ENCODE results near the gene GAL3ST2.
"Not testable (repeated sequence)": the region's sequence is repeated elsewhere in the genome, so short reads cannot be mapped to it uniquely, and the experiment has no call there.

GAL3ST2 gene

GRCh38 chr2:241822264-241822623, 45.6 kb downstream of the GAL3ST2 start:
- DNase-seq = no peak

DNA sequence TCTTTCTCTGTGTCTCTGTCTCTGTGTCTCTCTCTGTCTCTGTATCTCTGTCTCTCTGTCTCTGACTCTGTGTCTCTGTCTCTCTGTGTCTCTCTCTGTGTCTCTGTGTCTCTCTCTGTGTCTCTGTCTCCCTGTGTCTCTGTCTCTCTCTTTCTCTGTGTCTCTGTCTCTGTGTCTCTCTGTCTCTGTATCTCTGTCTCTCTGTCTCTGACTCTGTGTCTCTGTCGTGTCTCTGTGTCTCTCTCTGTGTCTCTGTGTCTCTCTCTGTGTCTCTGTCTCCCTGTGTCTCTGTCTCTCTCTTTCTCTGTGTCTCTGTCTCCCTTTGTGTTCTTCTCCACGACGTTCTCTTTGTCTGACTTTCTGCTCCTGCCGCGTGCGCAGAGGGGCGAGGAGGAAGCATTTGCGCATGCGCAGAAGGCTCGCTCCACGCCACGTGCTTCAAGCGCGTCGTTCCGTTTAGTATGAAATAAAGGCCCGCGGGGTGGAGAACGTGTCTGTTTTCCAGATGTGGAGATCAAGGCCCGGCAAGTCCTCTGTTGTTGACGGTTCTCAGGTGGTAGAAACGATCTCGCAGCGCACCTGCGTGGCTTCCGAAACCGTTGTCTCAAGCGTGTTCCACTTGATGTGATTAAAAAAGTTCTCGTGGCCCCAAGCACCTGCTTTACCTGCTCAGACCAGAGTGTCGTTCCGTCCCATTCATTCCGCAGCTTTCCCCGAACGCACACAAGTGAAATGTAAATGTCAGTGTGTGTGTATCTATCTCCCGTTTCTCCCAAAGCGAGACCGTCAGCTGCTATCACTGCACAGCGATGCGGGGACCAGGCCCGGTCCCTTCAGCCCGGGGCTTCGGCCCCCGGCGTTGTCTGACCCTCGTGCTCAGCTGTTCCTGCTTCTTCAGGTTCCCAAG, 47.2 kb downstream of the GAL3ST2 start:
- DNase-seq = peak; percentile 44 to 52

DNA sequence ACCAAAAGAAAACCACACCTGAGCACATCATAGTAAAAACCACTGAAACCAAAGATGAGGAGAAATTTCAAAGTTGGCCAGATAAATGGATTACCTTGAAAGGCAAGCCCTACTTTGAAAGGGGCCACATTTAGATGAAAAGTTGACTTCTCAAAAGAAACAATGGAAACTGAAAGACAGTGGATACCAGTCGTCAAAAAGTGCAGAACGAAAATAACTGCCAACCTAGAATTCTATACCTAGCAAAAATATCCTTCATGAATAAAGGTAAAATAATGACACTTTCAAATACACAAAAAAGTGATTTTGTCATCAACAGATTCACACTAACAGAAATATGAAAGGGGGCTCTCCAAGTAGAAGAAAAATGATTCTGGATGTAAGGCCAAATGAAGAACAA, 50.8 kb downstream of the GAL3ST2 start:
- DNase-seq = no peak

- no peak for DNase-seq
Observed at GRCh38 chr2:241833101-241833663, 56.6 kb downstream of the GAL3ST2 start.

DNA sequence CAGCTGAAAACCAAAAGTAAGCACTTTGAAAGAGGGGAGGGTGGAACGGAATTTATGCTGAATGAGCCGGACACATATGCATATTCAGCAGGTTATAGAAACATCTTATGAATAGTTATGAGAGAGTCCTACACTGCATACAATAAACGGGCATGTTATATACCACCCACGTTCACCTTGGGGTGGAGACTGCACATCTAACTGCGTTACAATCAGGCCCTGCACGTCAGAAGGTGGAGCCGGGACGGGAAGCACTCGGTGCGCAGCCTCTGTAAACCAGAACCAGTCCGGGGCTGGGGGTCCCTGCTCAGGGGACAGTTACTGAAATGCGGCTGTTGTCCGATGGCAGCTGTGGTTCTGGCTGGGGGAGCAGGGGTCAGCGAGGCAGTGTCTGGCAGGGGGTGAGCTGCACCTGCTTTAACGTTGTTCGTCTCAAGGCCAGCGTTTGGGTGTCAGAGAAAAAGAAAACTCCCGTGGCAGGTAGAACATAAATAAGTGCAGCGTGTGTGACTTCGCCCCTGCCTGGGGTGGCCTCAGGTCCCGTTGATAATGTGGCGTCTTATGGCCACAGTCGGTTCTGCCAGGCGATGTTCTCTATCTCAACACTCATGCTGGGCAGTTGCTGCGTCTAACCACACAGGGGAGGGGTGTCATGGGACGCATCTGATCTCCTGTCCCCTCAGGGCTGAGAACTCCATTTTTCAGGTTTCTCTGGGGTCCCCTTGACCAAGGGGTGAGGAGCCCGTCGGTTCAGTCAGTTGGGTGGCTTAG, 57.3 kb downstream of the GAL3ST2 start:
- not testable (repeated sequence) for DNase-seq

DNA sequence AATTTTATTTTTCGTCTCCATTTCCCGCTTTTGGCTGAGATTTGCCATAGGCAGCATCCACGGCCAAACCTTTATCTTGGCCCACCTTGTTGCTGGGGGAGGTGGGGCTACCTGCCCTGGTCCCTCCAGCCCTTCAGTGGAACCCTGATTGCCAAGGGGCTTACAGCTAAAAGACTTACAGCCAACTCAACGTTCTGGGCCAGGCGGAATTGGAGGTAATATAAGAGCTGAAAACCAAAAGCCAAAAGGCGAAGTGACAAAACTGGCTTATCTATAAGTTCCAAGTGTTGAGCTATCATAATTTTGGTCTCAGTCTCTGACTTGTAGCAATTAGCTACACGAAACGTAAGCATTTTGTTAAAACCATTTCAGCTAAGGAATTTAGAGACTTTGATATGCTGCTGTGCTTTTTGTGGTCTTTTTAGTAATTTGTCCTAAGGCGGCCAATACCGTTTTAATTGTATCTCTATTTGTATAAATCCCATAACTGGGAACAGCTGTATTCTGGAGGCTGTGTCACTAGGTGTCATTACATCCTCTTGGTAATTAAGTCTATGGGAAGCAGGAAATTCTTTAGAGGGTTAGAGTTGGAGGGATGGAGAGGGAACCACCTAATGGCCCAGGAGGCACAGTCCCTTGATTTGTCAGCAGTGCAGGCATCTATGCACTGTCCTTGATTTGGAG, 58.0 kb downstream of the GAL3ST2 start:
- DNase-seq = no peak

DNA sequence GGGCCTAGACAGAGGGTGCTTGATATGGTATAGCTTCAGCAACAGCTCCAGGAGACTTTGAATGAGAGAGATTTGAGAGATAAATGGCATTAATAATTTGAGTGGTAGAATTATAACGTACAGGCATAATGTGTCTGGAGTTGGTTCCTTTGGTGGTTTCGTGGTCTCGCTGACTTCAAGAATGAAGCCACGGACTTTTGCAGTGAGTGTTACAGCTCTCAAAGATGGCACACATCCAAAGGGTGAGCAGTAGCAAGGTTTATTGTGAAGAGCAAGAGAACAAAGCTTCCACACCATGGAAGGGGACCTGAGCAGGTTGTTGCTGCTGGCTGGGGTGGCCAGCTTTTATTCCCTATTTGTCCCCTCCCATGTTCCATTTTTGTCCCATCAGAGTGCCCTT, 59.0 kb downstream of the GAL3ST2 start:
- no peak for DNase-seq

DNA sequence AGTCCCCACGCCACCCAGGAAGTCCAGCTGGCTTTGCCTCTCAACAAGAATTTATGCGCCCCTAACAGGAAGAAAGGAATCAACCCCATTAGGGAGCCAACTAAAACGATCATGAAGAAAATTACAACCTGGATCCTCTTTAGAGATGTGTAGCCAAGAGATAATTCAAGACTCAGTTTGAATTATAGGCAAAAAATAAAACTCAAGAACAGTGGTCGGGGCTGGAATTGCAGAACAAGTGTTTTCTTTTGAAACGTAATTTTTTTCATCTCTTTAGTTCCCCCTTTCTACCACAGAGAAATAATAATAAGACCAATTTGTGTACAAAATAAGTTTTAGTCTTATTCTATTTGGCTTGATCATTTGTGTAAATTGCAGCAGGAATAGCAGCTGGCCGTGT, 59.7 kb downstream of the GAL3ST2 start:
- no peak for DNase-seq

DNA sequence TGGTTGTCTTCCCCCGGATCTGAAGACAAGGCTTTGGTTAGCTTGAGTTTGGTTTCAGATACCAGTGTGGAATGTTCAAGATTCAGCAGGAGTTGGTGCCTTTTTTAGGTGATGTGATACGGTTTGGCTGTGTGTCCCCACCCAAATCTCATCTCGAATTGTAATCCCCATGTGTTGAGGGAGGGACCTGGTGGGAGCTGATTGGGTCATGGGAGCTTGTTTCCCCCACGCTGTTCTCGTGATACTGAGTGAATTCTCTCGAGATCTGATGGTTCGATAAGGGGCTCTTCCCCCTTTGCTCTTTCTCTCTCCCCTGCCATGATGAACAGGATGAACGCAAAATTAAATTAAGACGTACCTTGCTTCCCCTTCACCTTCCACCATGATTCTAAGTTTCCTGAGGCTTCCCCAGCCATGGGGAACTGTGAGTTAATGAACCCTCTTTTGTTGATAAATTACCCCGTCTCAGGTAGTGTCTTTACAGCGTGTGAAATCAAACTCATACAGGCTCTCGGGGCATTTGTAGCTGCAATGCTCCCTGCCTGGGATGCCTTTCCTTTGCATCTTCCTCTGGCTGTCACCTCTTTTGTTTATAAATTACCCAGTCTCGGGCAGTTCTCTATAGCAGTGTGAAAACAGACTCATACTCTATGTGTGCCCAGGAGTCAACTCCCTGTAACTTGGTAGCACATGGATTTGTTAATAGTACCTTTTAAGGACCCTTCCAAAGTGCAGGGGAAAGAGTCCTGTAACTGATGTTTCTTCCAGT, 60.8 kb downstream of the GAL3ST2 start:
- no peak for DNase-seq

GRCh38 chr2:241841181-241842066, 64.8 kb downstream of the GAL3ST2 start:
- DNase-seq = no peak

DNA sequence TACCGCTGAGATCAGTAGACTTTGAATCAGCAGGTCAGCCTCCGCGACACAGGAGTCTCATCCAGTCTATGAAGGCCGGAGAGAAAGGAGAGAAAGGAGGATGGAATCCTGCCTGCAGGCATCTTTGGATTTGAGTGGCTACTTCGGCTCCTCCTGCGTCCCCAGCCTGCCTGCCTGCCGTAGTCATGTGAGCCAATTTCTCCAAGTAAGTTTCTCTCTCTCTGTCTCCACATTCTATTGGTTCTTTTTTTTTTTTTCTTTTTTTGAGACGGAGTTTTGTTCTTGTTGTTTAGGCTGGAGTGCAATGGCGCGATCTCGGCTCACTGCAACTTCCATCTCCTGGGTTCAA, 65.4 kb downstream of the GAL3ST2 start:
- DNase-seq = no peak

DNA sequence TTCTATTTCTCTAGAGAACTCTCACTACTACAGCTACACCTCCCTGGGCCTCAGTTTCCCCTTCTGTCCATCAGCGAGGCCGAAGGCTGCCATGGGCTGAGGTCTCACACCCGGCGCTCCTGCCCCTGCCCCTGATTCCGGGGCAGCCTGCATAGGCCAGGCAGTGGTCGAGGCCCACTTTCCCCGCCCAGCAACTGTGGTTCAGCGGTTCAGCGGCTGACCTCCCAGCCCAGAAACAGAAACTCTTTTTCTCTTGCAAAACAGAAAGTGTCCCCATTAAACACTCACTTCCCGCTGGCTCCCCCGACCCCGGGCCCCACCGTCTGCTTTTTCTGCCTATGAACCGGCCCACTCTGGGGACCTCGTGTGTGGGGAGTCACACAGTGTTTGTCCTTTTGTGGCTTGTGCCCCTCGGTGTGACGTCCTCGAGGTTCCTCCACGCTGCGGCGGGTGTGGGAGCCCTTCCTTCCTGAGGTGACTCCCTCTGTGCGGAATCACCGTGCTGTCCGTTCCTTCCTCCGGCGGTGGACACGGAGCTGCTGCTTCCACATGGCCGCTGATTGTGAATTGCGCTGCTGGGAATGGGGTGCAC, 66.1 kb downstream of the GAL3ST2 start:
- DNase-seq = no peak

- no peak for DNase-seq
Observed at GRCh38 chr2:241843321-241844065, 66.9 kb downstream of the GAL3ST2 start.

- peak; percentile 19 to 37 for DNase-seq
Observed at GRCh38 chr2:241844066-241844728, 67.6 kb downstream of the GAL3ST2 start.

- DNase-seq = no peak
Observed at GRCh38 chr2:241844831-241845578, 68.4 kb downstream of the GAL3ST2 start.

- DNase-seq = no peak
Observed at GRCh38 chr2:241846406-241846805, 69.8 kb downstream of the GAL3ST2 start.

DNA sequence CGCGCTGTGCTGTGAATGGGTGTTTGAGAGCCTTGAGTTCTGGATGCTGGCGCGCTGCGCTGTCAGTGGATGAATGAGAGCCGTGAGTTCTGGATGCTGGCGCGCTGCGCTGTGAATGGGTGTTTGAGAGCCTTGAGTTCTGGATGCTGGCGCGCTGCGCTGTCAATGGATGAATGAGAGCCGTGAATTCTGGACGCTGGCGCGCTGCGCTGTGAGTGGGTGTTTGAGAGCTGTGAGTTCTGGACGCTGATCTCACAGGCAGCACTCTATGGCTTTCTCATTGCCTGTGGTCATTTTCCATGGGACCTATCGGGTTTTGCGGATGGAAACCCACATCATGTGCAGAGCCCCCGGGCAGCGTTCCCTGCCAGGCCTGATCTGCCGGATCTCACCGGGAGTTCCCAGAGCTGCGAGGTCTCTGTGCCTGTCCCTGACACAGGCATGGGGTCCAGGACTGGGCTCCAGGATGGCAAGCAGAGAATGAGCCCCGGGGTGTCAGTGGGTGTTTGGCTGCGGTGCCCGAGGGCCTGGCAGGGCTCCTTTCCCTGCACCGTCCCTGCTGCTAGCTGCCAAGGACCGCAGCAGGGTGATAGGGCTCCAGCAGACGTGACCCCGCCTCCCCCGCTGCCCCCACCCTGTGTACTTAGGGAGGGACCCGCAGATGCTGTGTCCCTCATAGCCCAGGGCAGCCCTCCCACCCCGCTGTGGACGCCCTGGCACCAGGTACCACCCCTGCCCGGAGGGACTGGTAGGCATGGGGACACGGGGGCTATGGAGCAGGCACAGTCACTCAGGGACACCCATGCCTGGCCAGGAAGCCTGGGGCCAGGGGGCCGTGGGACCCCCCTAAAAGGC, 72.4 kb downstream of the GAL3ST2 start:
- no peak for DNase-seq

All from NCI-H1930 (cell line).